GM20000 (cell line): ENCODE measurements around the gene DEPDC5.
"Not testable (repeated sequence)": the region's sequence is repeated elsewhere in the genome, so short reads cannot be mapped to it uniquely, and the experiment has no call there.

Source experiments
- DNase-seq: peaks from one replicate; pipeline ENCODE4 v3.0.0; 2012; ENCODE audit warnings: low spot score
- TF ChIP-seq, protein P1 (sequence below): IDR thresholded peaks from 2 replicates; pipeline ENCODE4 v1.5.1; 2012; ENCODE audit warnings: mild to moderate bottlenecking, control low read depth; ENCODE audit errors: extremely low read depth, missing control alignments

The DEPDC5 gene

DNA sequence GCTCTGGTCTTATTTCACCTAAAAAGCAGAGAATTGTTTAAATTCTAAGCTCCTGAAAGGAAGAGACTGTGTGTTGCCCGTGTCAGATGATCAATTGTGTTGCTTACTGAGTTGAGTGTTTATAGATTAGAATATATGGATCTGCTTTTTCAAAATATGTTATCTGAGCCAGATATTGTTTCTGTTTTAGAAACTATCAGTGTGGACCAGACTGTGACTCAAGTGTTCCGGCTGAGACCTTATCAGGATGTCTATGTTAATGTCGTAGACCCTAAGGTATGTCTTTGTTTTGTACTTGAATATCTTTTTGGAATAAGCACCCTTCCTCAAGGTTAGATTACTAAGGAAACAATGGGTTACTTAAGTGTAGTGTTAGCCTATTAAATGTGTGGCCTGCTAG lies 11.0 kb downstream of the DEPDC5 start:
- TF ChIP-seq, protein P1, sequence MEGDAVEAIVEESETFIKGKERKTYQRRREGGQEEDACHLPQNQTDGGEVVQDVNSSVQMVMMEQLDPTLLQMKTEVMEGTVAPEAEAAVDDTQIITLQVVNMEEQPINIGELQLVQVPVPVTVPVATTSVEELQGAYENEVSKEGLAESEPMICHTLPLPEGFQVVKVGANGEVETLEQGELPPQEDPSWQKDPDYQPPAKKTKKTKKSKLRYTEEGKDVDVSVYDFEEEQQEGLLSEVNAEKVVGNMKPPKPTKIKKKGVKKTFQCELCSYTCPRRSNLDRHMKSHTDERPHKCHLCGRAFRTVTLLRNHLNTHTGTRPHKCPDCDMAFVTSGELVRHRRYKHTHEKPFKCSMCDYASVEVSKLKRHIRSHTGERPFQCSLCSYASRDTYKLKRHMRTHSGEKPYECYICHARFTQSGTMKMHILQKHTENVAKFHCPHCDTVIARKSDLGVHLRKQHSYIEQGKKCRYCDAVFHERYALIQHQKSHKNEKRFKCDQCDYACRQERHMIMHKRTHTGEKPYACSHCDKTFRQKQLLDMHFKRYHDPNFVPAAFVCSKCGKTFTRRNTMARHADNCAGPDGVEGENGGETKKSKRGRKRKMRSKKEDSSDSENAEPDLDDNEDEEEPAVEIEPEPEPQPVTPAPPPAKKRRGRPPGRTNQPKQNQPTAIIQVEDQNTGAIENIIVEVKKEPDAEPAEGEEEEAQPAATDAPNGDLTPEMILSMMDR = no peak
- no peak for DNase-seq

DNA sequence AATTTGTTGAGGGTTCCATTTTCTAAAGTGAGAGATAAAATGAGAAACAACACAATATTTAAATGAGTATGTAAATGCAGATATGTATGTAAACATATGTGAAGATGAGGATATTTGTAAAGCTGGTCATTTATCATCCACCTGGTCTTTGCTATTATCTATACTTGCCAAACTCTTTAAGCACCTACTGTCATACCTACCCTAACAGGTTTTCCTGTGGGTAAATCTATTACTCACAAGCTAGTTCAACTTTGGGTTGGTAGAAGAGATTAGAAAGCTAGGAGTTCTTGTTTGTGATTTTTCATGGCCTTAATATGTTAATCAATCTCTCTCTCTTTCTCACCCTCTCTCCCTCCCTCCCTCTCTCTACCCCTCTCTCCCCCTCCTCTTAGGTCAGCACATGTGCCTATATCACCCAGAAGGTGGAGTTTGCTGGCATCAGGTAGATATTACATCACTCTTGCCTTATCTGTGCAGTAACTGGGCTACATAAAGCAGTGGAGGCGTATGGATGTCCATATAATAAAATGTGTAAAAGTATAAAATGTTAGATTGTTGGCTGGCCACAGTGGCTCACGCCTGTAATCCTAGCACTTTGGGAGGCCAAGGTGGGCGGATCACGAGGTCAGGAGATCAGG lies 14.7 kb downstream of the DEPDC5 start:
- no peak for DNase-seq
- TF ChIP-seq, protein P1 = no peak

DNA sequence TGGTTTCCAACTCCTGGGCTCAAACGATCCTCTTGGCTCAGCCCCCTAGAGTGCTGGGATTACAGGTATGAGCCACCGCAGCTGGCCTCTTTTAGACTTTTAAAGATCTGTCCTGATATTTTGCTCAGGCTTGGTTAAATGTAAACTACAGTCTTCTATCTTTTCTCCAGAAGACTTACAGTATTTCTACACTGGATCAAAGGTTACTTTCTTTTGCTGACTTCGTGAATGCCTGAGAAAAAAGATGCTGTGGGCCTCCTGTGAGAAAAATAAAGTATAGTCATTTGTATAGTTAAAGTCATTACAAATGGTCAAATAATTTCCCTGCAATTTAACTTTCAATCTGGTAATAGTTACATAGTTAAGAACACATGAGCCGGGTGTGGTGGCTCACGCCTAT lies 19.6 kb downstream of the DEPDC5 start:
- TF ChIP-seq, protein P1 = no peak
- DNase-seq = no peak

DNA sequence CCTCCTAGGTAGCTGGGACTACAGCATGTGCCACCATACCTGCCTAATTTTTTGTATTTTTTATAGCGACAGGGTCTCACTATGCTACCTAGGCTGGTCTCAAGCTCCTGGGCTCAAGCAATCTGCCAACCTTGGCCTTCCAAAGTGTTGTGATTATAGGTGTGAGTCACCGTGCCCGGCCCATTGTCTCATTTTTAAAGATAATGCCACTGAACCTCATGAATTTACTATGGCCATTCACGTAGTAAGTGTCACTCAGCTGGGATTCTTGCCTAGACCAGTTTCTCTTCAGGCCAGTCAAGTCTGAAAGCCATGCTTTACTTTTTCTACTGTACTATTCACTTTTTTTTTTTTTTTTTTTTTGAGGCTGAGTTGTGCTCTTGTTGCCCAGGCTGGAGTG lies 22.4 kb downstream of the DEPDC5 start:
- TF ChIP-seq, protein P1 = no peak
- no peak for DNase-seq

DNA sequence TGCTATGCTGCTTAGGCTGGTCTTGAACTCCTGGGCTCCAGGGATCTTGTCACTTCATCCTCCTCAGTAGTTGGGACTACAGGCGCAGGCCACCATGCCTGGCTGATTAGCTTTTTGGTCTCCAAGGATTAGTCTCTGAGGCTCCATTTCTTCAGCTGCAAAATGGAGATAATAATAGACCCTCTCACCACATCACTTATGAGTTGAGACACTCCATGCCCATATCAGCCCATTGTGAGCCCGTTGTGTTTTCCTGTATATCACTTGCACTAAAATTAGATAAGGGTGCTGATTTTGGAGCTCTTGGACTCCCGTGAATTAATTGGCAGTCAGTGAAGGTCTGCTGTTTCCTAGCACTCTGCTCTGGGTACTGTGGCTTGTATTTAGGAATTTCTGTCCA lies 36.0 kb downstream of the DEPDC5 start:
- TF ChIP-seq, protein P1 = no peak
- no peak for DNase-seq

DNA sequence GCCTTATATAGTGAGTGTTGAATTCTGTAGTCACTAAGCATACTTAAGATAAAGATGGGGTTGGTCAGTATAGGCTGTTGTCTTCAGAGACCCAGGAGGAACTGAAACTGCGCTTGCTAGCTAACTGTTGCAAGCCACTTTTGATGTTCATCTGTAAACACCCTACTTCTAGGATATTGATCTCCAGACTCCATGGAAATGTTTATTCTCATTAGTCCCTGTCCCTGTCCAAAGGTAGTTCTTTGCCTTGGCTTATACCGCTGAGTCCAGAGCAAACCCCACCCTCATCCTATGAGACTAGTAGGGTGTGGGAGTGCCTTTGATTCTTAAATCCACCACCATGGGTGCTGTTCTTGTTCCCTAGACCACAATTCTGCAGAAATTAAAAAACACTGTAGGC lies 36.4 kb downstream of the DEPDC5 start:
- TF ChIP-seq, protein P1 = no peak
- peak; percentile 46 for DNase-seq

DNA sequence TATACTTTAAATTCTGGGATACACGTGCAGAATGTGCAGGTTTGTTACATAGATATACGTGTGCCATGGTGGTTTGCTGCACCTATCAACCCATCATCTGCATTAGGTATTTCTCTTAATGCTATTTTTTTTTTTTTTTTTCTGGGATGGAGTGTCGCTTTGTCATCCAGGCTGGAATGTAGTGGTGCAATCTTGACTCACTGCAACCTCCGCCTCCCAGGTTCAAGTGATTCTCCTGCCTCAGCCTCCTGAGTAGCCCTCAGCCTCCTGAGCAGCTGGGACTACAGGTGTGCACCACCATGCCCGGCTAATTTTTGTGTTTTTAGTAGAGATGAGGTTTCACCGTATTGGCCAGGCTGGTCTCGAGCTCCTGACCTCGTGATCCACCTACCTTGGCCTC lies 45.5 kb downstream of the DEPDC5 start:
- not testable (repeated sequence) for DNase-seq

DNA sequence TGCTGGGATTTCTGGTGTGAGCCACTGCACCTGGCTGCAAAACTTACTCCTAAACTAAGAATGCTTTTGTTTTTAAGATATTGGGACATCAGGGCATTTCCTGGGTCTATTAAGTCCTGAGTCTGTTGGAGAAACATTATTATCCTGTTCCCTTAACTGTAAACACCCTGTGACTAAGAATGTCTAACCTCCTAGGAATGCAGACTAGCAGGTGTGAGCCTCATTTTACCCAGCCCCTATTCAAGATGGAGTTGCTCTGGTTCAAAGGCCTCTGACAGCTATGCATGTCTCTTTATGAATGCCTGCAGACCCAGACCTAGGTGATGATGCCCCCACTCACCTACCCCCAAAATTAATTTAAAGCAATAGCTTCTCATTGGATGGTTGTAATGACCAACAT lies 46.2 kb downstream of the DEPDC5 start:
- DNase-seq = no peak
- TF ChIP-seq, protein P1 = no peak

DNA sequence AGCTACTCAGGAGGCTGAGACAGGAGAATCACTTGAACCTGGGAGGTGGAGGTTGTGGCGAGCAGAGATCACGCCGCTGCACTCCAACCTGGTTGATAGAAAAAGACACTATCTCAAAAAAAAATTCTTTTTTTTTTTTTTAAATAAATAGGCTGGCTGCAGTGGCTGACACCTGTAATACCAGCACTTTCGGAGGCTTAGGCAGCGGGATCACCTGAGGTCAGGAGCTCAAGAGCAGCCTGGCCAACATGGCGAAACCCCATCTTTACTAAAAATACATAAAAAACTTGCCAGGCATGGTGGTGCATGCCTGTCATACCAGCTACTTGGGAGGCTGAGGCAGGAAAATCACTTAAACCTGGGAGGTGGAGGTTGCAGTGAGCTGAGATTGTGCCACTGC lies 47.0 kb downstream of the DEPDC5 start:
- DNase-seq = not testable (repeated sequence)
